GM21576 (cell line): Measurements from ENCODE around the gene KCTD15.

Experiments used
- ATAC-seq: cut with Tn5 transposase; IDR thresholded peaks from one replicate; pipeline ENCODE4 v1.9.1; 2021; ENCODE audit warnings: mild to moderate bottlenecking, moderate library complexity; ENCODE audit not compliant: unreplicated experiment

Gene KCTD15

GRCh38 chr19:33771384-33772101, 25.1 kb upstream of the KCTD15 start:
- no peak for ATAC-seq

GRCh38 chr19:33772102-33772857, 24.4 kb upstream of the KCTD15 start:
- ATAC-seq = no peak

GRCh38 chr19:33772858-33773180, 23.9 kb upstream of the KCTD15 start:
- ATAC-seq = no peak

GRCh38 chr19:33773704-33774624, 22.7 kb upstream of the KCTD15 start:
- no peak for ATAC-seq

GRCh38 chr19:33774751-33775150, 21.9 kb upstream of the KCTD15 start:
- ATAC-seq = no peak

- no peak for ATAC-seq
These were observed 20.8 kb upstream of the KCTD15 start for GRCh38 chr19:33775731-33776487.

- ATAC-seq = no peak
These were observed 19.3 kb upstream of the KCTD15 start for GRCh38 chr19:33777351-33777750.

GRCh38 chr19:33777753-33778088, 18.9 kb upstream of the KCTD15 start:
- no peak for ATAC-seq

- peak; percentile 75 for ATAC-seq
These were observed 18.4 kb upstream of the KCTD15 start for GRCh38 chr19:33778089-33778791.

GRCh38 chr19:33779849-33780248, 16.8 kb upstream of the KCTD15 start:
- ATAC-seq = no peak

- no peak for ATAC-seq
These were observed 16.4 kb upstream of the KCTD15 start for GRCh38 chr19:33780251-33780650.

- ATAC-seq = no peak
These were observed 15.9 kb upstream of the KCTD15 start for GRCh38 chr19:33780746-33781145.

GRCh38 chr19:33781415-33781935, 15.2 kb upstream of the KCTD15 start:
- no peak for ATAC-seq

- ATAC-seq = no peak
These were observed 14.7 kb upstream of the KCTD15 start for GRCh38 chr19:33781996-33782395.

GRCh38 chr19:33784432-33784831, 12.2 kb upstream of the KCTD15 start:
- ATAC-seq = no peak

- no peak for ATAC-seq
These were observed 10.9 kb upstream of the KCTD15 start for GRCh38 chr19:33785795-33786194.

- ATAC-seq = no peak
These were observed 8.0 kb upstream of the KCTD15 start for GRCh38 chr19:33788676-33789075.

- no peak for ATAC-seq
These were observed 7.3 kb upstream of the KCTD15 start for GRCh38 chr19:33789344-33789743.

GRCh38 chr19:33794683-33795369, 1.8 kb upstream of the KCTD15 start:
- ATAC-seq = no peak
